RCC 7860 (cell line): ENCODE measurements around the gene SCAF1.

Experiments used
- DNase-seq: peaks from one replicate; pipeline ENCODE4 v3.0.0-alpha.2; 2015; ENCODE audit warnings: low spot score
- FAIRE-seq: peaks from 2 replicates; lab custom pipeline; 2012; peaks lifted over from hg19 to GRCh38; lab: Jason Lieb, UNC

SCAF1 gene

GRCh38 chr19:49645592-49645991, 3.6 kb downstream of the SCAF1 start:
- DNase-seq (no peak), FAIRE-seq (no peak)

GRCh38 chr19:49645995-49646394, 4.0 kb downstream of the SCAF1 start:
- DNase-seq (no peak), FAIRE-seq (no peak)

GRCh38 chr19:49646586-49646985, 4.6 kb downstream of the SCAF1 start:
- FAIRE-seq (no peak), DNase-seq (no peak)

GRCh38 chr19:49651029-49651819, 9.2 kb downstream of the SCAF1 start:
- DNase-seq (no peak), FAIRE-seq (no peak)

- DNase-seq = no peak
Observed at GRCh38 chr19:49651820-49652550, 10.0 kb downstream of the SCAF1 start.

GRCh38 chr19:49652551-49653465, 10.8 kb downstream of the SCAF1 start:
- FAIRE-seq (no peak), DNase-seq (no peak)

More at GRCh38 chr19:49651820-49652550, 10.0 kb downstream of the SCAF1 start:
- FAIRE-seq = no peak

- FAIRE-seq (no peak), DNase-seq (no peak)
Observed at GRCh38 chr19:49653466-49653806, 11.4 kb downstream of the SCAF1 start.

- DNase-seq = no peak
- FAIRE-seq = no peak
Observed at GRCh38 chr19:49654581-49654980, 12.6 kb downstream of the SCAF1 start.

- no peak for DNase-seq
- no peak for FAIRE-seq
Observed at GRCh38 chr19:49655570-49656455, 13.8 kb downstream of the SCAF1 start.

- FAIRE-seq (no peak), DNase-seq (no peak)
Observed at GRCh38 chr19:49656456-49657109, 14.6 kb downstream of the SCAF1 start.

GRCh38 chr19:49657493-49658138, 15.6 kb downstream of the SCAF1 start:
- FAIRE-seq (no peak), DNase-seq (no peak)

- DNase-seq = no peak
- FAIRE-seq = no peak
Observed at GRCh38 chr19:49658139-49658517, 16.1 kb downstream of the SCAF1 start.

- DNase-seq (no peak), FAIRE-seq (no peak)
Observed at GRCh38 chr19:49658566-49659442, 16.8 kb downstream of the SCAF1 start.

- no peak for DNase-seq
- FAIRE-seq = no peak
Observed at GRCh38 chr19:49660338-49660961, 18.4 kb downstream of the SCAF1 start.

GRCh38 chr19:49662011-49662410, 20.0 kb downstream of the SCAF1 start:
- DNase-seq = no peak
- no peak for FAIRE-seq

- no peak for FAIRE-seq
- no peak for DNase-seq
Observed at GRCh38 chr19:49663224-49663623, 21.2 kb downstream of the SCAF1 start.

GRCh38 chr19:49664171-49665035, 22.4 kb downstream of the SCAF1 start:
- peak; percentile 75 for DNase-seq
- no peak for FAIRE-seq
